ENCODE results near the gene DNM1L. TPM values are rescaled to one million over a fixed set of nuclear protein-coding genes. Genes with fewer than 3 reads are reported as not detected.

Gene DNM1L
- 10 to 100 TPM; 22.2 to 45.1 (median 28.4) TPM for total RNA-seq

- WGBS, 2 donors = 0 to 1% methylated on average over 17 to 36 of the region's 76 CpGs
- H3K4me3 ChIP-seq (ENCODE audit: low read depth, poor library complexity, severe bottlenecking) = peak within 1 kb of the TSS; percentile 65
- DNase-seq (ENCODE audit: low spot score in 2 of 2) = peak; percentile 92 to 98
- intact Hi-C loops (cut with DNase I; ENCODE audit: low total_unique reads) = no loop called here
- TF ChIP-seq CTCF (IDR thresholded peaks at IDR 0.05) (no peak), POLR2A (IDR thresholded peaks at IDR 0.05) (no peak)
Observed at GRCh38 chr12:32679091-32679919, at the start of gene DNM1L. DNM1L (plus strand) TSS chr12:32679301; CDS start chr12:32679364, 63 bp downstream.

GRCh38 chr12:32641287-32641901 is 37.7 kb upstream of the DNM1L start:
- no peak for DNase-seq (ENCODE audit: low spot score in 2 of 2)
- intact Hi-C loops (cut with DNase I; ENCODE audit: low total_unique reads) = no loop called here
- no peak for TF ChIP-seq POLR2A (IDR thresholded peaks at IDR 0.05)
- no peak for TF ChIP-seq CTCF (IDR thresholded peaks at IDR 0.05)
- WGBS, 2 donors = 95 to 97% methylated on average over 6 of the region's 6 CpGs
- no peak overlapping the region for H3K4me3 ChIP-seq (ENCODE audit: low read depth, poor library complexity, severe bottlenecking)

- intact Hi-C loops (cut with DNase I; ENCODE audit: low total_unique reads) = no loop called here
- no peak for TF ChIP-seq POLR2A (IDR thresholded peaks at IDR 0.05)
- TF ChIP-seq CTCF (IDR thresholded peaks at IDR 0.05) = no peak
- no peak for DNase-seq (ENCODE audit: low spot score in 2 of 2)
- WGBS, 2 donors = 91 to 93% methylated on average over 2 of the region's 2 CpGs
- H3K4me3 ChIP-seq (ENCODE audit: low read depth, poor library complexity, severe bottlenecking) = no peak overlapping the region
Observed at GRCh38 chr12:32644431-32644830, 34.7 kb upstream of the DNM1L start.

- TF ChIP-seq CTCF (IDR thresholded peaks at IDR 0.05) (no peak), POLR2A (IDR thresholded peaks at IDR 0.05) (no peak)
- no peak for DNase-seq (ENCODE audit: low spot score in 2 of 2)
- intact Hi-C loops (cut with DNase I; ENCODE audit: low total_unique reads) = no loop called here
- no peak overlapping the region for H3K4me3 ChIP-seq (ENCODE audit: low read depth, poor library complexity, severe bottlenecking)
- WGBS, 2 donors = 79 to 94% methylated on average over 3 of the region's 3 CpGs
Observed at GRCh38 chr12:32647275-32647674, 31.8 kb upstream of the DNM1L start.

GRCh38 chr12:32650508-32650907 is 28.6 kb upstream of the DNM1L start:
- no peak overlapping the region for H3K4me3 ChIP-seq (ENCODE audit: low read depth, poor library complexity, severe bottlenecking)
- whole genome bisulfite sequencing, 2 donors = 48 to 55% methylated on average over 2 of the region's 2 CpGs
- intact Hi-C loops (cut with DNase I; ENCODE audit: low total_unique reads) = loop anchor here (5.0 kb wide), 1 partner anchor 1152 kb away; no protein-coding TSS in a partner anchor
- TF ChIP-seq POLR2A (IDR thresholded peaks at IDR 0.05) (no peak), CTCF (IDR thresholded peaks at IDR 0.05) (no peak)
- no peak for DNase-seq (ENCODE audit: low spot score in 2 of 2)

All from lower leg skin (tissue), 4 donors.